ENCODE measurements around the gene GRN. TPM values are rescaled to one million over a fixed set of nuclear protein-coding genes. Genes with fewer than 3 reads are reported as not detected.

Gene GRN
- total and polyA plus RNA-seq, 9 of the 15 experiments (the other 6 are each of a cell fraction or from before 2014, with no cell fraction given) = 5.4 to 75.3 (median 20.7) TPM

GRCh38 chr17:44310609-44311376 is 34.3 kb upstream of the GRN start:
- BruUV-seq (replicated peaks) = no TSS peak
- DNase-seq (ENCODE audit: extremely low read depth in 1 of 4, low spot score in 3 of 4) (no peak), ATAC-seq (no peak), FAIRE-seq (no peak)
- TF ChIP-seq GABPB2 (CRISPR knock-in tag; conservative IDR thresholded peaks at IDR 0.05) (no peak), DDX20 (tag; IDR thresholded peaks at IDR 0.05; ENCODE audit: low read depth) (no peak), RFX1 (IDR thresholded peaks at IDR 0.05) (peak; percentile 69)
- peak overlapping the region in 1 of 2 experiments; percentile 40; a peak in 1 of 4 replicates for H3K9ac ChIP-seq (ENCODE audit: insufficient read depth in 1 of 2, low read depth in 2 of 2, low read length in 2 of 2)
- H3K36me3 ChIP-seq (ENCODE audit: control insufficient read depth, insufficient read depth, low read length) = no peaks in the 10 kb centered on the region
- no peak overlapping the region for H2AFZ ChIP-seq (ENCODE audit: low read depth, low read length)
- ChIA-PET CTCF (ENCODE audit: low intra/inter-chr PET ratio) (no interaction called here), POLR2A (interaction anchor here (0.8 to 1.3 kb wide), 3 partner anchors 9 to 131 kb away, joined by 3 to 6 read pairs (median 5); no protein-coding TSS in a partner anchor)
- peaks cover 10 to 52% of the 10 kb centered on the region in 2 experiments; a peak in 4 of 5 replicates for H3K27me3 ChIP-seq (ENCODE audit: control insufficient read depth in 2 of 2, insufficient read depth in 2 of 2, low read length in 2 of 2)
- H3K9me3 ChIP-seq (replicated peaks; ENCODE audit: control insufficient read depth, insufficient read depth, low read depth, low read length) = no peaks in the 10 kb centered on the region
- peaks cover 0 to 40% of the 10 kb centered on the region in 2 experiments; a peak in 4 of 5 replicates for H3K4me1 ChIP-seq (replicated peaks in 1 of 2; ENCODE audit: control insufficient read depth in 2 of 2, insufficient read depth in 2 of 2, low read length in 2 of 2)
- in situ Hi-C loops (cut with MboI) (no loop called here), intact Hi-C loops (cut with micrococcal nuclease) (no loop called here)
- no peak overlapping the region for H3K27ac ChIP-seq (ENCODE audit: extremely low read depth, low read depth, low read length)
- 9% methylated on average over 10 of the region's 10 CpGs for WGBS (ENCODE audit: insufficient coverage, low coverage, missing lambda C conversion rate)
- no peaks in the 10 kb centered on the region; the same call in 1 of the 2 replicates for H4K20me1 ChIP-seq (replicated peaks; ENCODE audit: control insufficient read depth, insufficient read depth, low read length)
- H3K79me2 ChIP-seq (ENCODE audit: control insufficient read depth, insufficient read depth, low read length) = no peaks in the 10 kb centered on the region
- no peak overlapping the region for H3K4me3 ChIP-seq
- no peak overlapping the region for H3K4me2 ChIP-seq (ENCODE audit: insufficient read depth, low read length)
- peaks cover 3% of the 10 kb centered on the region for H3K9me1 ChIP-seq (ENCODE audit: control insufficient read depth, insufficient read depth, low read length)

- ATAC-seq (no peak), DNase-seq (ENCODE audit: extremely low read depth in 1 of 4, low spot score in 3 of 4) (peak in 1 of 4 experiments; percentile 10), FAIRE-seq (no peak)
- Histone ChIP-seq H3K27ac (ENCODE audit: extremely low read depth, low read depth, low read length) (no peak overlapping the region), H3K36me3 (ENCODE audit: control insufficient read depth, insufficient read depth, low read length) (no peaks in the 10 kb centered on the region), H3K79me2 (ENCODE audit: control insufficient read depth, insufficient read depth, low read length) (no peaks in the 10 kb centered on the region), H2AFZ (ENCODE audit: low read depth, low read length) (no peak overlapping the region), H3K4me2 (ENCODE audit: insufficient read depth, low read length) (no peak overlapping the region), H3K9me1 (ENCODE audit: control insufficient read depth, insufficient read depth, low read length) (peaks cover 4% of the 10 kb centered on the region), H3K9ac (ENCODE audit: insufficient read depth in 1 of 2, low read depth in 2 of 2, low read length in 2 of 2) (no peak overlapping the region), H4K20me1 (replicated peaks; ENCODE audit: control insufficient read depth, insufficient read depth, low read length) (no peaks in the 10 kb centered on the region; the same call in 1 of the 2 replicates), H3K4me3 (no peak overlapping the region), H3K27me3 (ENCODE audit: control insufficient read depth in 2 of 2, insufficient read depth in 2 of 2, low read length in 2 of 2) (peaks cover 10 to 51% of the 10 kb centered on the region in 2 experiments; a peak in 4 of 5 replicates), H3K9me3 (replicated peaks; ENCODE audit: control insufficient read depth, insufficient read depth, low read depth, low read length) (no peaks in the 10 kb centered on the region), H3K4me1 (replicated peaks in 1 of 2; ENCODE audit: control insufficient read depth in 2 of 2, insufficient read depth in 2 of 2, low read length in 2 of 2) (peaks cover 3 to 49% of the 10 kb centered on the region in 2 experiments; a peak in 4 of 5 replicates)
- ChIA-PET CTCF (ENCODE audit: low intra/inter-chr PET ratio) (no interaction called here), POLR2A (interaction anchor here (0.8 kb wide), 1 partner anchor 130 kb away, joined by 3 read pairs; no protein-coding TSS in a partner anchor)
- no TSS peak for BruUV-seq (replicated peaks)
- 23% methylated on average over 2 of the region's 5 CpGs for WGBS (ENCODE audit: insufficient coverage, low coverage, missing lambda C conversion rate)
- in situ Hi-C loops (cut with MboI) (no loop called here), intact Hi-C loops (cut with micrococcal nuclease) (no loop called here)
- TF ChIP-seq ZNF165 (CRISPR knock-in tag; IDR thresholded peaks at IDR 0.05; ENCODE audit: borderline replicate concordance) (no peak), ZNF23 (CRISPR knock-in tag; IDR thresholded peaks at IDR 0.05) (no peak), PBX2 (CRISPR knock-in tag; IDR thresholded peaks at IDR 0.05; ENCODE audit: low read depth) (no peak), PBX2 (tag; conservative IDR thresholded peaks at IDR 0.05; ENCODE audit: low read depth) (no peak), CCNT2 (IDR thresholded peaks at IDR 0.05; ENCODE audit: borderline replicate concordance, extremely low read depth, insufficient read length, low read depth, low read length) (no peak)
These were observed 33.4 kb upstream of the GRN start for GRCh38 chr17:44311562-44312181.

Data from K562 (cell line).